Panc1 (cell line): ENCODE measurements around the gene GTF2F1.

ENCODE experiments used
- POLR2AphosphoS5 ChIP-seq: IDR thresholded peaks from 2 replicates; pipeline ENCODE4 v1.6.1; 2012; ENCODE audit warnings: mild to moderate bottlenecking, low read depth, low read length, moderate library complexity
- SIN3A ChIP-seq: IDR thresholded peaks from 2 replicates; pipeline ENCODE4 v1.6.1; 2012; ENCODE audit warnings: low read depth, mild to moderate bottlenecking, low read length, moderate library complexity, borderline replicate concordance; ENCODE audit not compliant: insufficient read depth
- TCF7L2 ChIP-seq: IDR thresholded peaks from 2 replicates; pipeline ENCODE4 v1.6.1; 2011; ENCODE audit warnings: mild to moderate bottlenecking, low read depth, low read length, inconsistent platforms
- TF ChIP-seq, protein P1 (sequence below), 2 experiments: IDR thresholded peaks; 2 replicates each; pipeline ENCODE4 v1.6.1; 2011 to 2012; ENCODE audit warnings: low read depth in 2 of 2, control low read depth in 1 of 2, low read length in 1 of 2, mild to moderate bottlenecking in 1 of 2, moderate library complexity in 1 of 2; ENCODE audit not compliant: insufficient read depth in 1 of 2
- TF ChIP-seq, protein P2 (sequence below): fragments of 450-650 bp; IDR thresholded peaks from 2 replicates; pipeline ENCODE4 v1.5.1; 2017; ENCODE audit warnings: mild to moderate bottlenecking

DNA sequence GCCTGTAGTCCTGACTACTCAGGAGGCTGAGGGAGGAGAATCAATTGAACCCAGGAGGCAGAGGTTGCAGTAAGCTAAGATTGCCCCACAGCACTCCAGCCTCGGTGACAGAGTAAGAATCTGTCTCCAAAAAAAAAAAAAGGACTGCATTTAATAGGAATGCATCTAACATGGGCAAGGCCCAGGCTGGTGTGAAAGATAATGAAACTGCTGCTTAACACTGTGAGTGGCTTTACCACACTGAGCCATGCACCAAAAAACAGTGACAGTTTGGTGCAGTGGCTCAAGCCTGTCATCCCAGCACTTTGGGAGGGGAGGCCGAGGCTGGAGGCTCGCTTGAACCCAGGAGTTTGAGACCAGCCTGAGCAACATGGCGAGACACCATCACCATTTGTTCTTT, 8.6 kb downstream of the GTF2F1 start:
- TF ChIP-seq, protein P1, sequence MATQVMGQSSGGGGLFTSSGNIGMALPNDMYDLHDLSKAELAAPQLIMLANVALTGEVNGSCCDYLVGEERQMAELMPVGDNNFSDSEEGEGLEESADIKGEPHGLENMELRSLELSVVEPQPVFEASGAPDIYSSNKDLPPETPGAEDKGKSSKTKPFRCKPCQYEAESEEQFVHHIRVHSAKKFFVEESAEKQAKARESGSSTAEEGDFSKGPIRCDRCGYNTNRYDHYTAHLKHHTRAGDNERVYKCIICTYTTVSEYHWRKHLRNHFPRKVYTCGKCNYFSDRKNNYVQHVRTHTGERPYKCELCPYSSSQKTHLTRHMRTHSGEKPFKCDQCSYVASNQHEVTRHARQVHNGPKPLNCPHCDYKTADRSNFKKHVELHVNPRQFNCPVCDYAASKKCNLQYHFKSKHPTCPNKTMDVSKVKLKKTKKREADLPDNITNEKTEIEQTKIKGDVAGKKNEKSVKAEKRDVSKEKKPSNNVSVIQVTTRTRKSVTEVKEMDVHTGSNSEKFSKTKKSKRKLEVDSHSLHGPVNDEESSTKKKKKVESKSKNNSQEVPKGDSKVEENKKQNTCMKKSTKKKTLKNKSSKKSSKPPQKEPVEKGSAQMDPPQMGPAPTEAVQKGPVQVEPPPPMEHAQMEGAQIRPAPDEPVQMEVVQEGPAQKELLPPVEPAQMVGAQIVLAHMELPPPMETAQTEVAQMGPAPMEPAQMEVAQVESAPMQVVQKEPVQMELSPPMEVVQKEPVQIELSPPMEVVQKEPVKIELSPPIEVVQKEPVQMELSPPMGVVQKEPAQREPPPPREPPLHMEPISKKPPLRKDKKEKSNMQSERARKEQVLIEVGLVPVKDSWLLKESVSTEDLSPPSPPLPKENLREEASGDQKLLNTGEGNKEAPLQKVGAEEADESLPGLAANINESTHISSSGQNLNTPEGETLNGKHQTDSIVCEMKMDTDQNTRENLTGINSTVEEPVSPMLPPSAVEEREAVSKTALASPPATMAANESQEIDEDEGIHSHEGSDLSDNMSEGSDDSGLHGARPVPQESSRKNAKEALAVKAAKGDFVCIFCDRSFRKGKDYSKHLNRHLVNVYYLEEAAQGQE (IDR thresholded peaks at IDR 0.05; ENCODE audit: insufficient read depth in 1 of 2, low read depth in 2 of 2, low read length in 1 of 2) = no peak
- TF ChIP-seq, protein P2, sequence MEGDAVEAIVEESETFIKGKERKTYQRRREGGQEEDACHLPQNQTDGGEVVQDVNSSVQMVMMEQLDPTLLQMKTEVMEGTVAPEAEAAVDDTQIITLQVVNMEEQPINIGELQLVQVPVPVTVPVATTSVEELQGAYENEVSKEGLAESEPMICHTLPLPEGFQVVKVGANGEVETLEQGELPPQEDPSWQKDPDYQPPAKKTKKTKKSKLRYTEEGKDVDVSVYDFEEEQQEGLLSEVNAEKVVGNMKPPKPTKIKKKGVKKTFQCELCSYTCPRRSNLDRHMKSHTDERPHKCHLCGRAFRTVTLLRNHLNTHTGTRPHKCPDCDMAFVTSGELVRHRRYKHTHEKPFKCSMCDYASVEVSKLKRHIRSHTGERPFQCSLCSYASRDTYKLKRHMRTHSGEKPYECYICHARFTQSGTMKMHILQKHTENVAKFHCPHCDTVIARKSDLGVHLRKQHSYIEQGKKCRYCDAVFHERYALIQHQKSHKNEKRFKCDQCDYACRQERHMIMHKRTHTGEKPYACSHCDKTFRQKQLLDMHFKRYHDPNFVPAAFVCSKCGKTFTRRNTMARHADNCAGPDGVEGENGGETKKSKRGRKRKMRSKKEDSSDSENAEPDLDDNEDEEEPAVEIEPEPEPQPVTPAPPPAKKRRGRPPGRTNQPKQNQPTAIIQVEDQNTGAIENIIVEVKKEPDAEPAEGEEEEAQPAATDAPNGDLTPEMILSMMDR = no peak
- TF ChIP-seq POLR2AphosphoS5 (no peak), TCF7L2 (no peak), SIN3A (no peak)
